HepG2 (cell line): ENCODE measurements around the gene KRTAP5-8. TPM values are rescaled to one million over a fixed set of nuclear protein-coding genes. Genes with fewer than 3 reads are reported as not detected.
A peak's percentile ranks its signal among the peaks of the same experiment; 100 is the strongest.

ENCODE experiments used
- ATAC-seq: fragments of 200-7000 bp; cut with Tn5 transposase; 3 replicates; pipeline ENCODE4 v1.9.1; 2020; ENCODE audit warnings: mild to moderate bottlenecking, moderate library complexity
- BruUV-seq: library from RNA; stranded (reverse); fragments of 400-500 nt; replicated peaks from 2 replicates; lab custom pipeline; 2021; lab: Mats Ljungman, UMichigan
- CTCF ChIA-PET: fragments of 300-600 bp; formaldehyde crosslinking; extraction: SDS; loops from one replicate; lab custom pipeline; 2021; ENCODE audit warnings: low total read pairs, inconsistent platforms, low intra/inter-chr PET ratio; lab: Yijun Ruan, JAX
- POLR2A ChIA-PET: fragments of 350-600 bp; sonication (Branson Sonifier 250); formaldehyde crosslinking; loops from one replicate; lab custom pipeline; 2020; ENCODE audit warnings: antibody characterized with exemption, inconsistent platforms; lab: Yijun Ruan, JAX
- DNase-seq: peaks from one replicate; pipeline ENCODE4 v3.0.0-alpha.2; 2015; ENCODE audit warnings: low spot score
- FAIRE-seq: peaks from 3 replicates; lab custom pipeline; 2011; peaks lifted over from hg19 to GRCh38; lab: Jason Lieb, UNC
- H2AFZ ChIP-seq: one replicate; pipeline ENCODE4 v1.6.1; 2011; ENCODE audit warnings: low read length, inconsistent platforms
- H3K27ac ChIP-seq: fragments of 300-600 bp; 3 replicates; pipeline ENCODE4 v1.8.0; 2011; ENCODE audit warnings: mixed run types, mild to moderate bottlenecking, mixed read lengths, low read length, inconsistent platforms; ENCODE audit not compliant: insufficient read depth; ENCODE audit errors: extremely low read length
- H3K27me3 ChIP-seq, 2 experiments: fragments of 200-600 bp in 1 of 2; 2 replicates in 1 of 2; 3 replicates in 1 of 2; pipeline versions ENCODE4 v1.6.0 to v1.8.0; 2011; ENCODE audit warnings: low read length in 2 of 2, mild to moderate bottlenecking in 2 of 2, moderate library complexity in 2 of 2, inconsistent platforms in 1 of 2; ENCODE audit not compliant: insufficient read depth in 2 of 2, control insufficient read depth in 1 of 2
- H3K36me3 ChIP-seq, 2 experiments: fragments of 200-600 bp in 1 of 2; replicated peaks in 1 of 2; 2 replicates in 1 of 2; 3 replicates in 1 of 2; pipeline versions ENCODE4 v1.5.1 to v1.8.0; 2011; ENCODE audit warnings: low read length in 2 of 2, inconsistent platforms in 1 of 2; ENCODE audit not compliant: insufficient read depth in 2 of 2, control insufficient read depth in 1 of 2
- H3K4me1 ChIP-seq: 2 replicates; pipeline ENCODE4 v1.5.1; 2012; ENCODE audit warnings: low read length, inconsistent platforms; ENCODE audit not compliant: insufficient read depth
- H3K4me2 ChIP-seq: 2 replicates; pipeline ENCODE4 v1.6.0; 2011; ENCODE audit warnings: low read depth, low read length, inconsistent platforms
- H3K4me3 ChIP-seq, 3 experiments: fragments of 200-600 bp in 1 of 3; sonication (generic), shearing (Covaris generic) in 1 of 3; replicated peaks in 1 of 3; 2 replicates each; pipeline ENCODE4 v1.5.1; 2011 to 2016; ENCODE audit warnings: low read length in 3 of 3, inconsistent platforms in 2 of 3, low read depth in 2 of 3, mild to moderate bottlenecking in 2 of 3, control low read depth in 1 of 3, mixed read lengths in 1 of 3; ENCODE audit not compliant: insufficient read depth in 1 of 3
- H3K79me2 ChIP-seq: one replicate; pipeline ENCODE4 v1.6.1; 2011; ENCODE audit warnings: low read length, inconsistent platforms; ENCODE audit not compliant: insufficient read depth
- H3K9ac ChIP-seq: 2 replicates; pipeline ENCODE4 v1.6.0; 2011; ENCODE audit warnings: mild to moderate bottlenecking, low read depth, low read length, inconsistent platforms; ENCODE audit not compliant: insufficient read depth
- H3K9me3 ChIP-seq: 2 replicates; pipeline ENCODE4 v1.5.1; 2012; ENCODE audit warnings: mild to moderate bottlenecking, low read length
- H4K20me1 ChIP-seq: 2 replicates; pipeline ENCODE4 v1.6.0; 2011; ENCODE audit warnings: inconsistent platforms, mild to moderate bottlenecking, low read length, moderate library complexity; ENCODE audit not compliant: insufficient read depth
- MAFF ChIP-seq: IDR thresholded peaks from 2 replicates; pipeline ENCODE4 v1.6.1; 2011; ENCODE audit warnings: low read depth, low read length, improper control_type of control experiment
- MAFK ChIP-seq, 2 experiments: IDR thresholded peaks in 1 of 2; conservative IDR thresholded peaks in 1 of 2; 2 replicates each; pipeline ENCODE4 v1.6.1; 2011; ENCODE audit warnings: improper control_type of control experiment in 2 of 2, low read length in 2 of 2
- NFE2L2 ChIP-seq: fragments of 150-350 bp; IDR thresholded peaks from 2 replicates; pipeline ENCODE4 v1.6.1; 2014; ENCODE audit warnings: low read length
- SIN3A ChIP-seq: IDR thresholded peaks from 2 replicates; pipeline ENCODE4 v1.6.1; 2011; ENCODE audit warnings: low read depth, mild to moderate bottlenecking, control low read depth, low read length, borderline replicate concordance
- ZBTB38 ChIP-seq: sonication (generic); formaldehyde crosslinking; IDR thresholded peaks from 2 replicates; pipeline ENCODE4 v1.5.1; 2020; ENCODE audit warnings: mild to moderate bottlenecking, missing genetic modification reagents
- ZBTB7B ChIP-seq: sonication (generic); formaldehyde crosslinking; IDR thresholded peaks from 2 replicates; pipeline ENCODE4 v1.4.0; 2020; ENCODE audit warnings: missing genetic modification reagents
- ZFP36L1 ChIP-seq: sonication (generic); formaldehyde crosslinking; IDR thresholded peaks from 2 replicates; pipeline ENCODE4 v1.8.0; 2022; ENCODE audit warnings: mild to moderate bottlenecking, missing genetic modification reagents, moderate library complexity
- ZKSCAN1 ChIP-seq: fragments of 150-350 bp; IDR thresholded peaks from 2 replicates; pipeline ENCODE4 v1.6.1; 2014; ENCODE audit warnings: low read length
- WGBS: methylation state at CpG from one replicate; pipeline ENCODE4 v1.1.6; 2017; ENCODE audit warnings: low lambda C conversion rate; 5-methylcytosine and 5-hydroxymethylcytosine counted together
- in situ Hi-C: cut with HindIII; loops from 2 replicates; pipeline ENCODE4 v1.10.0; 2017; ENCODE audit warnings: low pct_unique_long_range_greater_than_20kb; ENCODE audit not compliant: extremely low pct_ligation_motif_present
- intact Hi-C: fragments of 100-400 bp; cut with micrococcal nuclease; formaldehyde crosslinking; loops from one replicate; pipeline ENCODE4 v1.10.0; 2022; ENCODE audit not compliant: unreplicated experiment
- polyA plus RNA-seq, 8 experiments: library from polyadenylated mRNA; depleted of rRNA in 3 of 8; stranded (reverse) in 7 of 8; unstranded in 1 of 8; fragments of >200 nt; fragmentation: Illumina TruSeq in 4 of 8; extraction: Trizol in 4 of 8; gene quantifications; 2 replicates each; pipeline versions ENCODE4 v1.2.1 to v1.2.3, GENCODE V29; 2011 to 2016; ENCODE audit warnings: low read depth in 4 of 8, missing spikeins in 1 of 8, mixed read lengths in 1 of 8; ENCODE audit not compliant: insufficient read depth in 1 of 8
- total RNA-seq, 5 experiments: library from RNA; depleted of rRNA; stranded (reverse); fragments of >200 nt; fragmentation: Illumina TruSeq; extraction: Trizol; gene quantifications; 2 replicates each; pipeline ENCODE4 v1.2.3, GENCODE V29; 2016; ENCODE audit warnings: low read depth in 1 of 5

Gene KRTAP5-8
- total and polyA plus RNA-seq, 2 of the 13 experiments (the other 11 are each of a cell fraction or from before 2014, with no cell fraction given) = 0.20 TPM; not detected in 1

DNA sequence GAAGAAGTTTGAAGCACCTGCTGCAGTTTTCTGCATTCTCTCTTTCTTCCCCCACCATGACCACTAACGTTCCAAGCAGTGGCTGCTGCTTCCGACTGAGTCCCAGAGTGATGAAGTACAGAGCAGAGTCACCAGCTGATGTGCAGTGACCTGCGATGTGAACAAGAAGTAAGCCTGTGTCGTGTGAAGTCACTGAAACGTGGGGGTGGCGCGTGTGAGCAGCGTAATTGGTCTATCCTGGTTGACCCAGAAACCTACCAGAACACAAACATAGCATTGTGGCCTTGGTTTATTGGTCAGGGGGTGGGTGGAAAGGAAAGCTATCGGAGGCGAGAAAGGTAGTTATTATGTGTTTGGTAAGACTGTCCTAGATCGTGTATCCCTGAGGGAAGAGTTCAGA, 7.2 kb upstream of the KRTAP5-8 start:
- no peak for TF ChIP-seq SIN3A
- TF ChIP-seq ZBTB7B (CRISPR knock-in tag) = no peak
- peak; percentile 47; the same call in 1 of the 2 replicates for TF ChIP-seq ZBTB38 (CRISPR knock-in tag)
- TF ChIP-seq NFE2L2 = no peak
- no peak for TF ChIP-seq ZKSCAN1
- Histone ChIP-seq H3K27ac (no peak overlapping the region), H3K4me2 (no peak overlapping the region), H3K4me1 (peaks cover 80% of the 10 kb centered on the region), H3K36me3 (no peaks in the 10 kb centered on the region), H4K20me1 (no peaks in the 10 kb centered on the region), H3K9ac (no peak overlapping the region), H3K9me3 (no peaks in the 10 kb centered on the region), H3K4me3 (no peak overlapping the region), H2AFZ (no peak overlapping the region), H3K79me2 (no peaks in the 10 kb centered on the region), H3K27me3 (no peaks in the 10 kb centered on the region)
- DNase-seq (no peak), ATAC-seq (no peak), FAIRE-seq (no peak)
- intact Hi-C loops = no loop called here
- in situ Hi-C loops = no loop called here
- BruUV-seq = no TSS peak
- CTCF ChIA-PET = no interaction called here
- 82% methylated on average over 11 of the region's 11 CpGs for WGBS
- POLR2A ChIA-PET = no interaction called here

DNA sequence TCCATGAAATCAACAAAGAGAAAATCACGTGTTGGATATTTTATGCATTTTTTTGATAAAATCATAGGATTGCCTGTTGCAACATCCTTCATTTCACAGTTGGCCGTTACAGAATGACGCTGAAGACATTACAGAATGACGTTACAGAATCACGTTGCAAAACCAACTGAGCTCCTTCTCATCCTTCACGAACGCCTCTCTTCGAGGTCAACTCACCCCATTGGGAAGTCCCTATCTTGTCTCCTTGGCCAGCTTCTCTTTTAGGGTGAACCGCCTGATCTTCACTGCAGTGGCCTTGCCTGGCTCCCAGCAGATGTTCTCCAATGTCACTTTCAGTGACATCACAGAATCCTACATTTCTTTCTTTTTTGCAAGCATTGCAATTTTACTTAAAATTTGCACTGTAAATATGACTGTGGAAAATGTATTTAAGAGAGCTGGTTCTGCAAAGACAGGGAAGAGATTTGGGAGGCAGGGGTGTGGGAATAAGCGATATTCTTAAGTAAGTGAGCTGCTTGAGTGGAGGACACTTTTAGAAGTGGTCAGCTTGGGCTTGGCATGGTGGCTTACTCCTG, 5.7 kb upstream of the KRTAP5-8 start:
- BruUV-seq = no TSS peak
- no peak overlapping the region for H3K27ac ChIP-seq
- no peak for DNase-seq
- no peak for FAIRE-seq
- peaks cover 80% of the 10 kb centered on the region for H3K4me1 ChIP-seq
- ChIA-PET CTCF (no interaction called here), POLR2A (no interaction called here)
- H3K9me3 ChIP-seq = no peaks in the 10 kb centered on the region
- no peaks in the 10 kb centered on the region for H3K79me2 ChIP-seq
- peak; percentile 78 to 89 for TF ChIP-seq MAFK (conservative IDR thresholded peaks at IDR 0.05 in 1 of 2, IDR thresholded peaks at IDR 0.05 in 1 of 2; ENCODE audit: low read length in 2 of 2)
- no peak for TF ChIP-seq ZFP36L1 (CRISPR knock-in tag)
- peak; percentile 80 for TF ChIP-seq MAFF
- TF ChIP-seq, all 625 proteins: peak for 2
- H3K36me3 ChIP-seq = no peaks in the 10 kb centered on the region
- intact Hi-C loops = no loop called here
- in situ Hi-C loops = no loop called here
- H3K4me3 ChIP-seq = no peak overlapping the region
- H3K9ac ChIP-seq = no peak overlapping the region
- ATAC-seq = no peak
- H3K4me2 ChIP-seq = no peak overlapping the region
- H3K27me3 ChIP-seq = no peaks in the 10 kb centered on the region
- no peaks in the 10 kb centered on the region for H4K20me1 ChIP-seq
- H2AFZ ChIP-seq = no peak overlapping the region
- 86% methylated on average over 10 of the region's 10 CpGs for WGBS
